Right atrium auricular region (tissue), 2 donors: ENCODE measurements around the gene DHRS12. TPM values are rescaled to one million over a fixed set of nuclear protein-coding genes. Genes with fewer than 3 reads are reported as not detected.

ENCODE experiments used
- DNase-seq: peaks from one replicate; pipeline ENCODE4 v3.0.0-alpha.2; 2019; ENCODE audit warnings: low spot score
- H3K27ac ChIP-seq, 2 donors: fragments of 200-600 bp; sonication (generic); 1 replicate in 1 of 2; 2 replicates in 1 of 2; pipeline ENCODE4 v1.5.1; 2016 to 2019
- H3K27me3 ChIP-seq, 2 donors: fragments of 200-600 bp; sonication (generic); one replicate each; pipeline versions ENCODE4 v1.5.1 to v1.6.0; 2017 to 2019
- H3K36me3 ChIP-seq: fragments of 200-600 bp; sonication (generic); one replicate; pipeline ENCODE4 v1.5.1; 2016
- H3K4me1 ChIP-seq, 2 donors: fragments of 200-600 bp; sonication (generic); one replicate each; pipeline versions ENCODE4 v1.5.1 to v1.6.0; 2017 to 2019
- H3K4me3 ChIP-seq, 2 donors: fragments of 200-600 bp; sonication (generic); 1 replicate in 1 of 2; 2 replicates in 1 of 2; pipeline ENCODE4 v1.5.1; 2017 to 2019; ENCODE audit warnings: mild to moderate bottlenecking in 1 of 2, moderate library complexity in 1 of 2
- H3K9me3 ChIP-seq, 2 donors: fragments of 200-600 bp; sonication (generic); one replicate each; pipeline ENCODE4 v1.5.1; 2019
- CTCF ChIP-seq, 2 donors: fragments of 200-600 bp; sonication (generic); IDR thresholded peaks; one replicate each; pipeline ENCODE4 v1.5.1; 2019; ENCODE audit warnings: antibody characterized with exemption in 2 of 2
- total RNA-seq, 2 donors: library from RNA; depleted of rRNA; stranded (reverse); fragments of >200 nt; gene quantifications; one replicate each; pipeline ENCODE4 v1.1.0, GENCODE V29; 2016

Gene DHRS12
- total RNA-seq, 2 donors from 2014 or later: 9.6 to 10.1 TPM

GRCh38 chr13:51782026-51782710, 21.8 kb downstream of the DHRS12 start:
- no peak for TF ChIP-seq CTCF (IDR thresholded peaks at IDR 0.05)
- no peak for DNase-seq
- Histone ChIP-seq H3K9me3 (no peaks in the 10 kb centered on the region), H3K4me1 (peaks cover 0 to 19% of the 10 kb centered on the region in 2 donors), H3K27me3 (no peaks in the 10 kb centered on the region), H3K27ac (no peak overlapping the region), H3K4me3 (no peak overlapping the region), H3K36me3 (no peaks in the 10 kb centered on the region)

GRCh38 chr13:51781246-51782022, 22.5 kb downstream of the DHRS12 start:
- no peak overlapping the region for H3K27ac ChIP-seq
- peak in 1 of 2 donors; percentile 39 for TF ChIP-seq CTCF (IDR thresholded peaks at IDR 0.05)
- no peaks in the 10 kb centered on the region for H3K27me3 ChIP-seq
- peaks cover 0 to 11% of the 10 kb centered on the region in 2 donors for H3K4me1 ChIP-seq
- no peaks in the 10 kb centered on the region for H3K9me3 ChIP-seq
- no peak overlapping the region for H3K4me3 ChIP-seq
- H3K36me3 ChIP-seq: no peaks in the 10 kb centered on the region
- DNase-seq: no peak

GRCh38 chr13:51780099-51780498, 23.9 kb downstream of the DHRS12 start:
- Histone ChIP-seq H3K27me3 (no peaks in the 10 kb centered on the region), H3K4me3 (no peak overlapping the region), H3K4me1 (no peaks in the 10 kb centered on the region), H3K36me3 (no peaks in the 10 kb centered on the region), H3K9me3 (no peaks in the 10 kb centered on the region), H3K27ac (no peak overlapping the region)
- no peak for TF ChIP-seq CTCF (IDR thresholded peaks at IDR 0.05)
- DNase-seq: no peak

- Histone ChIP-seq H3K27ac (no peak overlapping the region), H3K36me3 (no peaks in the 10 kb centered on the region), H3K4me1 (no peaks in the 10 kb centered on the region), H3K9me3 (no peaks in the 10 kb centered on the region), H3K27me3 (no peaks in the 10 kb centered on the region), H3K4me3 (no peak overlapping the region)
- no peak for TF ChIP-seq CTCF (IDR thresholded peaks at IDR 0.05)
- DNase-seq: no peak
Observed at GRCh38 chr13:51778392-51778791, 25.6 kb downstream of the DHRS12 start.

GRCh38 chr13:51777921-51778320, 26.0 kb downstream of the DHRS12 start:
- DNase-seq: no peak
- Histone ChIP-seq H3K9me3 (no peaks in the 10 kb centered on the region), H3K4me1 (no peaks in the 10 kb centered on the region), H3K36me3 (no peaks in the 10 kb centered on the region), H3K27me3 (no peaks in the 10 kb centered on the region), H3K4me3 (no peak overlapping the region), H3K27ac (no peak overlapping the region)
- TF ChIP-seq CTCF (IDR thresholded peaks at IDR 0.05): no peak
